IgD-negative memory B cell (primary cell): ENCODE results near the gene PAK1. TPM values are rescaled to one million over a fixed set of nuclear protein-coding genes. Genes with fewer than 3 reads are reported as not detected.

ENCODE experiments used
- H3K27ac Mint-ChIP-seq, 3 donors: one replicate each; pipeline ENCODE4 v1.8.0; 2020 to 2022; ENCODE audit warnings: mild to moderate bottlenecking in 3 of 3, mixed read lengths in 3 of 3, moderate library complexity in 1 of 3
- H3K27me3 Mint-ChIP-seq: one replicate; pipeline ENCODE4 v1.8.0; 2021; ENCODE audit warnings: mixed read lengths
- H3K36me3 Mint-ChIP-seq: one replicate; pipeline ENCODE4 v1.8.0; 2020; ENCODE audit warnings: mild to moderate bottlenecking, mixed read lengths
- H3K4me1 Mint-ChIP-seq, 3 donors: one replicate each; pipeline ENCODE4 v1.8.0; 2020 to 2022; ENCODE audit warnings: mixed read lengths in 3 of 3, mild to moderate bottlenecking in 1 of 3
- H3K4me3 Mint-ChIP-seq, 4 donors: one replicate each; pipeline ENCODE4 v1.8.0; 2020 to 2022; ENCODE audit warnings: mild to moderate bottlenecking in 4 of 4, mixed read lengths in 4 of 4, moderate library complexity in 3 of 4
- H3K9me3 Mint-ChIP-seq, 3 donors: one replicate each; pipeline ENCODE4 v1.8.0; 2020 to 2021; ENCODE audit warnings: mixed read lengths in 3 of 3, mild to moderate bottlenecking in 1 of 3
- polyA plus RNA-seq: library from polyadenylated mRNA; unstranded; fragments of 300-500 nt; fragmentation: Illumina TruSeq; gene quantifications from one replicate; pipeline ENCODE4 v1.2.3, GENCODE V29; 2021

PAK1 gene
- polyA plus RNA-seq, 1 donor from 2014 or later: 15.0 TPM

DNA sequence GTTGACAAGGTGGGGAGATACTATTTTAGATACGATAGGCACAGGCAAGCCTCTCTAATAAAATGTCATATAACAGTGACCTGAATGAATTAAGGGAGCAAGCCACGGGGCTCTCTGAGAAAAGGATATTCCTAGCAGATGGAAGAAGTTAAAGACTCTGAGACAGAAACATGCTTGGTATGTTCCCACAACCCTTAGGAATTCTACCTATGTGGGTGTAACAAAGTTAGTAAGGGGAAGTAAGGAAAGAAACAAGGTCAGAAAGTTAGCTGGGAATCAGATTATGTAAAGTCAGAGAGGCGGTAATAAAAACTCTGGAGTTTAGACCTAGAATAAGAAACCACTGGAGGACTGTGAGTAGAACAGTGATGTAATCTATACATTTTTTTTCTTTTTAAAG, 112.7 kb downstream of the PAK1 start:
- Mint-ChIP-seq H3K27me3 (no peaks in the 10 kb centered on the region), H3K27ac (no peak overlapping the region), H3K4me1 (no peaks in the 10 kb centered on the region), H3K36me3 (peaks cover 12% of the 10 kb centered on the region), H3K9me3 (peaks cover 0 to 4% (median 0%) of the 10 kb centered on the region in 3 donors), H3K4me3 (no peak overlapping the region)

DNA sequence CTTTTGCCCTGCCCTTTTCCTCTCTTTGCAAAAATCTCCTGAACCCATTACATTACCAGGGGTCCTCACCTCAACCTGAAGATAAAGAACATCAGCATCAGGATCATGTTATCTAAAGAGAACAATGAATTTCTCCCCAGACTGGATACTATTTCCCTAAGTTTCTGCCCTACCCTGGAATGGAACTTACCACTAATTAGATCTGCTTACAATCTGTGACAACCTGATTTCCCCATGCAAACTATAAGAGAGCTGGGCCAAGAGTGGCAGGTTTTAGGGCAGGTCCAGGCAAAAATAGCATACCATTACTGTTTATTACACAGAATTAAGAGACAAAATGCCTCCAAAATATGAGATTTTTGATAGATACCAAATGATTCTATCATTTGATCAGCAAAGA, 114.4 kb downstream of the PAK1 start:
- no peaks in the 10 kb centered on the region for H3K9me3 Mint-ChIP-seq
- no peaks in the 10 kb centered on the region for H3K4me1 Mint-ChIP-seq
- H3K27me3 Mint-ChIP-seq: no peaks in the 10 kb centered on the region
- H3K27ac Mint-ChIP-seq: no peak overlapping the region
- H3K36me3 Mint-ChIP-seq: peaks cover 14% of the 10 kb centered on the region
- no peak overlapping the region for H3K4me3 Mint-ChIP-seq

DNA sequence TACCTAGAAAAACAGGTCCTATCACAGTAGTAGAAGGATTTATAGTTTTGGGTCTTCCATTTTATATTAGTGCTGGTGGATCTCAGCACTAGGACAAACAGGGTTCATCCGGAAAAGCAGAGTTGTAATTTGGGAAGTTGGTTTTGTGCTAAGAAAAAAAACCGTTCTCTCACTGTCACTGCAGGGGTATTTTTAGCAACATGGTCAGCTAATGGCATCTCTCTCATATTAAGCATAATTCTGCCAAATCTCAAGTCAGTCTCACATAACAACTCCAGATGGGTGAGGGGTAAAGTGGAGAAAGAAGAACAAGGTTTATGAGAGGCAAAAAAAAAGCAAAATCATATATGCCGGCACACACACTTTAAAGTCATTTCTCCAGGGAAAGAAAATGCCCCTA, 120.8 kb downstream of the PAK1 start:
- Mint-ChIP-seq H3K27ac (no peak overlapping the region), H3K9me3 (no peaks in the 10 kb centered on the region), H3K4me3 (no peak overlapping the region), H3K36me3 (peaks cover 20% of the 10 kb centered on the region), H3K4me1 (no peaks in the 10 kb centered on the region), H3K27me3 (no peaks in the 10 kb centered on the region)

- H3K9me3 Mint-ChIP-seq: no peaks in the 10 kb centered on the region
- no peaks in the 10 kb centered on the region for H3K4me1 Mint-ChIP-seq
- no peak overlapping the region for H3K4me3 Mint-ChIP-seq
- peaks cover 21% of the 10 kb centered on the region for H3K36me3 Mint-ChIP-seq
- H3K27ac Mint-ChIP-seq: no peak overlapping the region
- H3K27me3 Mint-ChIP-seq: no peaks in the 10 kb centered on the region
Measured at GRCh38 chr11:77351281-77351886, 122.5 kb downstream of the PAK1 start.

DNA sequence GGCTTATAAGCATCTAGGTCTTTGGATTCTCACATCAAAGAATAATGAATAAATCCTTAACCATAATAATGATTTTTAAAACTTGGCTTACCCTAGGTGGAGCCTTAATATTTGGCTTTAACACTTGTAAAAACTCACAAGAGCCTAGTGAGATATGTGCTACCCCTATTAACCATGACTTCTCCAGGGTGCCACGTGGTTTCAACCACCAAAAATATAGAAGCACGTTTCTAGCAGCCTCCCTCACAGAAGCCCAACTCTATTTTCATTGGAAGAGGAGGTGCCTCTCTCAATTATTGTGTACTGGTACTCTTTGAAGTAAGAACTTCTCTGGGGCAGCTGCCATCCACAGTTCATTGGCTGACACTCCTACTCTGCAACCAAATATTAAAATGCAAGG, 125.9 kb downstream of the PAK1 start:
- Mint-ChIP-seq H3K27me3 (no peaks in the 10 kb centered on the region), H3K36me3 (peaks cover 28% of the 10 kb centered on the region), H3K4me1 (peaks cover 0 to 2% (median 0%) of the 10 kb centered on the region in 3 donors), H3K9me3 (no peaks in the 10 kb centered on the region), H3K27ac (no peak overlapping the region), H3K4me3 (no peak overlapping the region)

DNA sequence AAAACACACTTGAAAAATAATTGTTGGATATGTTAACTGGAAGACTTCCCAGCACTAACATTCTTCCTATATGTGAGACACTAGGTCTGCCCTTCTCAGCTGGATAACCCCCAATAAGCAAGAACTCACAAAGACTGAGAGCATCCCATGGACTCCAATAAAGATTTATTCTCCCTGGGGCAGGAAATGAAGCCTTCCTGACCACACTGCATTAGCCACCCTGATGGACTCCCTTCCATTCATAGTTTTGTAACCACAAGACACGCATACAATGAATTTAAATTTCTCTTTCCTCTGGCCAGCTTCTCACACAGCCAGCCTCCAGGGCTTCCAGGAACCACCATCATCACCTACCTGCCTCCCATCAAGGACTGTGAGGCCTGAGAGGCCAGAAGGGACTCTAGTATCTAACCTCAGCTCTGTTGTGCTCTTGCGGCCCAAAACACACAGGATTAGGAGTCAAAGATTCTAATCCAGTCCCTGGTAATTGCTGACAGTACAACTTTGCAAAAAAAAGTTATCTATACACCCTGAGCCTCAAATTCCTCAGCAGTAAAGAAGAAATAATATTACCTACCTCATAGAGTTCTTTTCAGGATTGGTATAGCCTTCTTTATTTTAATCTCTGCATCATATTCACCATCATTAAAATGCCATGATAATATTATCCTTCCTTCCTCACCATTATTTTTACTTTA, 126.8 kb downstream of the PAK1 start:
- H3K9me3 Mint-ChIP-seq: no peaks in the 10 kb centered on the region
- H3K27ac Mint-ChIP-seq: no peak overlapping the region
- no peaks in the 10 kb centered on the region for H3K27me3 Mint-ChIP-seq
- peaks cover 32% of the 10 kb centered on the region for H3K36me3 Mint-ChIP-seq
- H3K4me3 Mint-ChIP-seq: peak overlapping the region in 1 of 4 donors; percentile 20
- peaks cover 0 to 2% (median 0%) of the 10 kb centered on the region in 3 donors for H3K4me1 Mint-ChIP-seq

GRCh38 chr11:77345621-77346020, 128.3 kb downstream of the PAK1 start:
- Mint-ChIP-seq H3K27ac (no peak overlapping the region), H3K9me3 (no peaks in the 10 kb centered on the region), H3K4me1 (peaks cover 0 to 2% (median 0%) of the 10 kb centered on the region in 3 donors), H3K4me3 (no peak overlapping the region), H3K36me3 (peaks cover 32% of the 10 kb centered on the region), H3K27me3 (no peaks in the 10 kb centered on the region)

DNA sequence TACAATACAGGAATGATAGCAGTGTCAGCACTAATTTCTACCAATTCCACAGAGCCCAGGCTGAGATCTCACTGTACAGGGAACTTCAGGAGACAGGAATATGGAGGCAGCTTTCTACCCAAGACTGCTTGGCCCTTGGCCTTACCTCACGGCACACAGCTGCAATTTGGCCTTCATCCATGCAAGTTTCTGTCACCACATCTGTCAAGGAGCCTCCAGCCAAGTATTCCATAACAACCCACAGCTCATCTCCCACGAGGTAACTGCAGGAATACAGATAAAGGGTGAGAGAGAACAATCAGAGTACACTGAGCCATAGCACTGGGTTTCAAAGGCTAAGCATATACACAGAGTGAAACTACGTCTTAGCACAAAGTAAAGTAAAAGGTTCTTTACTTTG, 133.4 kb downstream of the PAK1 start:
- no peak overlapping the region for H3K4me3 Mint-ChIP-seq
- peaks cover 0 to 2% (median 0%) of the 10 kb centered on the region in 3 donors for H3K4me1 Mint-ChIP-seq
- no peaks in the 10 kb centered on the region for H3K9me3 Mint-ChIP-seq
- H3K36me3 Mint-ChIP-seq: peaks cover 20% of the 10 kb centered on the region
- no peak overlapping the region for H3K27ac Mint-ChIP-seq
- no peaks in the 10 kb centered on the region for H3K27me3 Mint-ChIP-seq

DNA sequence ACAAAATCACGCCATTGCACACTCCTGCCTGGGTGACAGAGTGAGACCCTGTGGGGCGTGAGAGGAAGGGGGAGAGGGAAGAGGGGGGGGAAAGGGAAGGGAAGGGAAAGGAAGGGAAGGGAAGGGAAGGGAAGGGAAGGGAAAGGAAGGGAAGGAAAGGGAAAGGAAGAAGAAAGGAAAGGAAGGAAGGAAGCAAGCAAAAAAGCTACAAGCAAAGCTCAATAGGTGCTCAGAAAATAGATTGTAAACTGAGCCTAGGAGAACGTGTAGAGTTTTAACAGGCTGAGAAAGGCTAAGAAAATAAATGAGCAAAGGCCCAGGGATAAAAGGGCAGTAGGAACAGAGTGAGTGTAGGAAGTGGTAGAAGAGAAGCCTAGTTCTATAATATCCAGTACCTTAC, 141.6 kb downstream of the PAK1 start:
- no peaks in the 10 kb centered on the region for H3K27me3 Mint-ChIP-seq
- H3K4me3 Mint-ChIP-seq: no peak overlapping the region
- H3K27ac Mint-ChIP-seq: no peak overlapping the region
- H3K36me3 Mint-ChIP-seq: peaks cover 2% of the 10 kb centered on the region
- peaks cover 0 to 1% (median 0%) of the 10 kb centered on the region in 3 donors for H3K4me1 Mint-ChIP-seq
- peaks cover 0 to 5% (median 2%) of the 10 kb centered on the region in 3 donors for H3K9me3 Mint-ChIP-seq

- peak overlapping the region in 1 of 3 donors; percentile 27 for H3K27ac Mint-ChIP-seq
- H3K4me1 Mint-ChIP-seq: peaks cover 0 to 2% (median 0%) of the 10 kb centered on the region in 3 donors
- peaks cover 0 to 5% (median 0%) of the 10 kb centered on the region in 3 donors for H3K9me3 Mint-ChIP-seq
- no peaks in the 10 kb centered on the region for H3K27me3 Mint-ChIP-seq
- H3K36me3 Mint-ChIP-seq: peaks cover 17% of the 10 kb centered on the region
- H3K4me3 Mint-ChIP-seq: no peak overlapping the region
Measured at GRCh38 chr11:77325159-77325558, 148.7 kb downstream of the PAK1 start.

DNA sequence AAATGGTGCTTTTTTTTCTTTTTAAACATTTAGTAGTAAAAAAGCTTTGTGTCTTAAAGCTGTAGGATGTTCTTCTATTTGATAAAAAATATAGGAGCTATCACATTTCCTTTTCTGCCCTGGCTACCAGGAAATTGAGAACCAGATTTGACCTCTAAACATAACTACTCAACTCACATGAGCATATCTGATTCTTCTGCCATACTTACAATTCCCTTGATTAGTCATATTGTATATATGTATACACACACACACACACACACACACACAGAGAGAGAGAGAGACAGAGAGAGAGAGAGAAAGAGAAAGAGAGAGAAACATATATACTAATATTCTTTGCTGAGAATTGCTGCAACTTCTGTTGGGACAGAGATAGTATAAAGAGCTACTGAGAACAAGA, 149.4 kb downstream of the PAK1 start:
- Mint-ChIP-seq H3K4me3 (no peak overlapping the region), H3K27me3 (no peaks in the 10 kb centered on the region), H3K36me3 (peaks cover 17% of the 10 kb centered on the region), H3K27ac (no peak overlapping the region), H3K4me1 (peaks cover 0 to 2% (median 0%) of the 10 kb centered on the region in 3 donors), H3K9me3 (peaks cover 0 to 5% (median 0%) of the 10 kb centered on the region in 3 donors)

DNA sequence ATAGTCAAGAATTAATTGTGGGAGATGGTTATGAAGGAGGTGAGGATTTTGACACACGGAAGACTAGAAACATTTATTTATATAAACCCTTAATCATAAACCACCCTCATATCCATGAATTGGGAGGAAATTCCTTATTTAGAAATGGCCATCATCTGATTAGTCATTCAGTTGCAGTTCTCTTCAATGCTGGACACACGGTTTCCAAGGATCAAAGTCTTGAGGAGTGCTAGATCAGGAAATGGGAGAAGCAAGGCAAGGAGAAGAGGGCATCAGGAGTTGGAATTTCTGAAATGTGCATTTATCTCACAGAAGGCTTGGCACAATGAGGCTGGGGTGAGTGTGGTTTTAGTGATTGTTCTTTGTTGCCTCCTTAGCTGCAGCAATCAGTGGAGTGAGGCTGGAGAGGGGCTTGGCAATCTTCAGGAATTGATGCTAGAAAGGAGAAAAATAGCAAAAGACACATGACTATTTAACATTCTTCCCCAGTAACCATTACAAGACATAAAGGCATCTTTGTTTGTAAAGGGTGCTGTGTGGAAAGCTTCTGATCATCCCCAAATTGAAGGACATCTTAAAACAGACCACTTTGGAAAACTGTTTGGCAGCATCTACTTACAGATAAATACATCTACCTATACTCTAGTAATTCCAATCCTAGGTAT, 150.8 kb downstream of the PAK1 start:
- peaks cover 0 to 2% (median 0%) of the 10 kb centered on the region in 3 donors for H3K4me1 Mint-ChIP-seq
- H3K9me3 Mint-ChIP-seq: peaks cover 0 to 4% (median 0%) of the 10 kb centered on the region in 3 donors
- no peak overlapping the region for H3K27ac Mint-ChIP-seq
- no peaks in the 10 kb centered on the region for H3K27me3 Mint-ChIP-seq
- no peak overlapping the region for H3K4me3 Mint-ChIP-seq
- H3K36me3 Mint-ChIP-seq: peaks cover 17% of the 10 kb centered on the region

DNA sequence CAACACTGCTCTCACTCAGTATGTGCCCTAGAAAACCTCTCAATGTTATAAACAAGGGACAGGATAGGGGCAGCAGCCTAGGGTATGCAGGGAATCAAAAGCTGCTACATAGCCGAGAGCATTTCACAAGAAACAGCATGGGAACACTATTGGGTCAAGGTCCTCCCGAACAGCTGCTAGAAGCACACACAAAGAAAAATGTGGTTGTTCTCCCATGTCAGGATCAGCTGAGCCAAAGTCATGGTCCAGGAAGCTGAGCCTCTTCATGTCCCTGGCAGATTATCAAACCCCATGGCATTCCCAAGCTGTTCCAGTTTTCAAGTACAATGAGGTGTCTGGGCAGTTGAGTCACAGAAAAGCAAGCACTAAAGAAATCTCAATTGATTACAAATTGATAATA, 151.4 kb downstream of the PAK1 start:
- H3K9me3 Mint-ChIP-seq: no peaks in the 10 kb centered on the region
- no peak overlapping the region for H3K27ac Mint-ChIP-seq
- H3K4me1 Mint-ChIP-seq: peaks cover 0 to 2% (median 0%) of the 10 kb centered on the region in 3 donors
- no peak overlapping the region for H3K4me3 Mint-ChIP-seq
- no peaks in the 10 kb centered on the region for H3K27me3 Mint-ChIP-seq
- peaks cover 17% of the 10 kb centered on the region for H3K36me3 Mint-ChIP-seq

DNA sequence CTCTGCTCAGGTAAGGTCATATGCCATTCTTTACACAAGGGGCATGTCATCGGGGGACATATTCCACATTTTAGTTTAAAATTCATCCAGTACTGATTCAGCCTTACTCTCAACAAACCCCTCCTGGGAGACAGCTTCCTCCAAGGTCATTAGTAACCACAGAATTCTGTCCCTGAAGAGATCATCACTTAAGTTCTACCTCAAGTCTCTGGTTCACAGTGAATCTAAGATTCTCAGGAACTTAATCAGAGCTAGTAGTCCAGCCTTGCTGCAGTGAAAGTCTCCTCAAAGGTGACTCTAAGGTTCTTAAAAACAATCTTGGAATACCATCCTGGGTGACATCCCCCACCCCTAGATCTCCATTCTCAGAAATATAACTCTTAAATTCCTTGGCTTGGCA, 153.5 kb downstream of the PAK1 start:
- Mint-ChIP-seq H3K4me3 (no peak overlapping the region), H3K36me3 (peaks cover 14% of the 10 kb centered on the region), H3K27ac (no peak overlapping the region), H3K27me3 (no peaks in the 10 kb centered on the region), H3K9me3 (no peaks in the 10 kb centered on the region), H3K4me1 (no peaks in the 10 kb centered on the region)

DNA sequence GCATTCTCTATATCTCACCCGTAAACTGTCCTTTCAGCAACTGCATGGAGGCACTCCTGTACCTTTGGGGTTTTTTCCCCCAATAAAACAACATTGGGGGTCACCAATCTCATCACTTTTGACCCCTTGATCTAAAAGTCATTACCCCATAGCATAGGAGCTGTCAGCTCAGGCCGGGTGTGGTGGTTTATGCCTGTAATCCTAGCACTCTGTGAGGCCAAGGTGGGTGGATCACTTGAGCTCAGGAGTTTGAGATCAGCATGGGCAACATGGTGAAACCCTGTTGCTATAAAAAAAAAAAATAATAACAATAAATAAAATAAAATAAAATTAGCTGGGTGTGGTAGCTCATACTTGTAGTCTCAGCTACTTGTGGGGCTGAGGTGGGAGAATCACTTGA, 155.3 kb downstream of the PAK1 start:
- Mint-ChIP-seq H3K4me3 (no peak overlapping the region), H3K27me3 (no peaks in the 10 kb centered on the region), H3K9me3 (no peaks in the 10 kb centered on the region), H3K36me3 (peaks cover 14% of the 10 kb centered on the region), H3K27ac (no peak overlapping the region), H3K4me1 (no peaks in the 10 kb centered on the region)
